GM19035 (cell line): Measurements from ENCODE around the gene DGKI.

Experiments
- ATAC-seq: cut with Tn5 transposase; IDR thresholded peaks from one replicate; pipeline ENCODE4 v1.9.1; 2021; ENCODE audit not compliant: unreplicated experiment

DGKI gene

GRCh38 chr7:137439829-137440825 lies 406.6 kb downstream of the DGKI start:
- ATAC-seq = no peak

GRCh38 chr7:137434946-137435345 lies 411.8 kb downstream of the DGKI start:
- no peak for ATAC-seq

- no peak for ATAC-seq
Measured at GRCh38 chr7:137434530-137434929, 412.2 kb downstream of the DGKI start.

DNA sequence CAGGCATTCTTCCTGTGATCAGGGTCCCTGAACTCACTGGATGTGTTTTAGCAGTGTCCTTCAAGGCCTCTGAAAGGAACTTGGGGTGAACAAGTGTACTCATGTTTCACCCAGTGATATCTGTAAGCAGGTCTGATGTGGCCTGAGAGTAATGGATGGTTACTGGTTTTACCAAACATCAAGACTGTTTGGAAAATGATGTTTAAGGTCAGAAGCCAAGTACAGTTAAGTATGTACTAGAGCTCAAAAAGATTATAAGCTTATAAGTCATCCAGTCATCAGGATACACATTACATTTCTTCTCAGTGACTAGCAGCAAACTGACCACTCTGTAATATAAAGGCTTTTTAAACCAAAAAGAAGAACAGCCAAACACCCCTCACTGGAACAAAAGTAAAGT lies 423.5 kb downstream of the DGKI start:
- no peak for ATAC-seq

DNA sequence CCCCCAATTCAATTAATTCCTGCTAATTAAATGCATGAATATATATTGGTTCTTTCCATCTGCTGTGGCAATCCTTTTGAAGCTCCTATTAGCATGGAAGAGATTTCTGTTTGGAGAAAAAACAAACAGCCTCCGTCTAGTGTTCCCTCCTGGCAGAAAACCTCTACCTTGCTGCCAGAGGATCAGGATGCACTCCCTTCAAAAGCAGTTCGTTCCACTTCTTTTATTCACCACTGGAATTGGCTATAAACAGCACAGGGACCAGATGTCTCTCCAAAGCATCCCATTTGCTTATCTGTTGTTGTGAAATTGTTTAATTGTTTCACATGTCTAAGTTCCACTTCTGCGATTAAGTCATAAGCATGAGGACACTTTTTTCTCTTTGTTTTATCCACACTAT lies 425.4 kb downstream of the DGKI start:
- ATAC-seq = no peak

DNA sequence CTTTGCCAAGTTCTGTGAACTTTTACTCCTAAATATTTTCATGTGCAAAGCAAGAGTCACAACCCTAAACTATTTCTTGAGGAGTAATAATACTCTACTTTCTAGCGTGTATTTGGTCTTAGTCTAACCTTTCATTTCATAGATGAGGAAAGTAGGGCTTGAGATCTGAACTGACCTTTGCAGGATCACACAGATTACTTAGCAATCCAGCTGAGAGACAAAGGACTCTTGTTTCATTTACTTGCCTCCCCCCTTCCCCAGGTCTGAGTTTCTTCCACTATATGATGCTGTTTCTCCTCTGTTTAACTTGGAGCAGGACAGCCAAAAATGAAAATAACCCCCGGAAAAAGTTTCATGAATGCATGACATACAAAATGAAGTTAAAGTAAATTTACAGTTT lies 427.9 kb downstream of the DGKI start:
- ATAC-seq = no peak

DNA sequence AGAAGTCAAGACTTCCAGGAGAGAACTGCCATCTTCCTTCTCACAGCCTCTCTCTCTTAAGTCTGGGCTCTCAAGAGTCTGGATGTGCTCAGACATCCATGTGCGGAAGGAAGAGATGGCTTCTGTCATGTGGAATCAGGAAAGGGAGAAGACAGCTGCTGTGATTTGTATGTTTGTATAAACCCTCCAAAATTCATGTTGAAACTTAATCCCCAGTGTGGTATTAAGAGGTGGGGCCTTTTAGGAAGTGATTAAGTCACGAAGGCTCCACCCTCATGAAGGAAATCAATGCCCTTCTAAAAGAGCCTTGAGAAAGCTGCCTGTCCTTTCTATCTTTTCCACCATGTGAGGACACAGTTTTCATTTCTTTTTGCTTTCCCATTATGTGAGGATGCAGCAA lies 429.3 kb downstream of the DGKI start:
- ATAC-seq = no peak

DNA sequence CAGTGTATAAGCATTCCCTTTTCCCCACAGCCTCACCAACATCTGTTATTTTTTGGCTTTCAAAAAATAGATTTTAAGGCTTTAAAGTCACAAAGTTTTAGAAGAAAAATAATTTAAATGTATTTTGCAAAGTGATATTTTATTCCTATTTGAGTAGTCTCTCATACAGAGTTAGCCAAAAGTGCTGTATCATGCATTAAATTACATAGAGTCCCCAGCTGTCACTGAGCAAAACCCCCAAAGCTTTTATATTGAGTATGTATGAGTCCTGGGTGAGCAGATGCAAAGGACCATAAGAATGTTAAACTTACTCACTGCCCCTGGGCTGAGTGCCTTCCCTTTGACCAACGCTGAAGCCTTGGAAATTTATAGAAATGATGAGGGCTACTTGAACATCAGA lies 432.9 kb downstream of the DGKI start:
- ATAC-seq = no peak

DNA sequence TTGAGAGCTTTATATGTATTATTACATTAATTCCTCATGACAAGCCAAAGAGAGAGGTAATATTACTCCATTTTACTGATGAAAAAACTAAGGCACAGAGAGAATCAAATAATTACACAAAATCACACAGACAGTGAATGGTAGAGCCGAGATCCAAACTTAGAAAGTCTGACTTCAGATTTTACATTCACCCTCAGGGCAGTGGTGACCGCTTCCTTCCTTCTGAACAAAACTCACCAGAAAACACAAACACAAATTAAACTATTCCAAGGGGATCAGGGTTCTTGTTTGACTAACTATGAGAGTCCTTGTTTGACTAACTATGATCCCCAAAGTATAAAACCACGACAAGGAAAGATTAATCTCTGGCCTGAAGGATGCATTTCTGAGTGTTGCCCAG lies 435.3 kb downstream of the DGKI start:
- ATAC-seq = no peak

DNA sequence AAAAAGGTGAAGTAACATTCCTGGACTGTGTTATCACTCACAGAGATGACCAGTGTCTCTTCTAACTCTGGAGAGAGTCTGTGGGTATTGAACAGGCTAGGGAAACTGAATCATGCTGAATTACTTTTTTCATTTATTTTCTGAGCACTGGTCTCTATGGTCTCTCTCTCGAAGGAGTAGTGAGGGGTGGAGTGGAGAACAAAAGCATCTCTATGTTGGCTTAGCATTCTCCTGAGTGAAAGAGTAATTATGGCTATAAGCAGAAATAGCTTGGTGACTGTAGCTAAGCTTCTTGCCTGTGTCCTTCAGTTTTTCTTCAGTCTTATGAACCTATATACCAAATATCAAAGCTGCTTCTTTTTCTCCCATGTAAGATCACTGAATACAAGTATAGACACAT lies 438.6 kb downstream of the DGKI start:
- ATAC-seq = no peak

DNA sequence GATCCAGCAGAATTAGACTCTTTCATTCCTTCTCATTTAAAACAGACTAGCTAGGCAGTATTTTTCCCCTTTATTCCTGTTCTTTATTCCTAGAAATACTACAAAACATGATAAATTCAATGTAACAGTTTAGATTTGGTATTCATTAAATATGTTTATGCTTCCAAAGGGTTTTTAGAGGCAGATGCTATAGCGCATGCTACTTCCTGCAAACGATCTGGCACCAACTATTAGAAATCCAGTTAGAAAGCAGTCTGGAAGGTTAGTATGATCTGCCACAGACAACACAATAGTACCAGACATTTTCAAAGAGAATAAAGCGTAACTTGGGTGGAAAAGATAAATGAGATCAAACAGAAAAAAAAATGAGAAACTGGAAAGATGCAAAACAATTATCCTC lies 439.7 kb downstream of the DGKI start:
- no peak for ATAC-seq

DNA sequence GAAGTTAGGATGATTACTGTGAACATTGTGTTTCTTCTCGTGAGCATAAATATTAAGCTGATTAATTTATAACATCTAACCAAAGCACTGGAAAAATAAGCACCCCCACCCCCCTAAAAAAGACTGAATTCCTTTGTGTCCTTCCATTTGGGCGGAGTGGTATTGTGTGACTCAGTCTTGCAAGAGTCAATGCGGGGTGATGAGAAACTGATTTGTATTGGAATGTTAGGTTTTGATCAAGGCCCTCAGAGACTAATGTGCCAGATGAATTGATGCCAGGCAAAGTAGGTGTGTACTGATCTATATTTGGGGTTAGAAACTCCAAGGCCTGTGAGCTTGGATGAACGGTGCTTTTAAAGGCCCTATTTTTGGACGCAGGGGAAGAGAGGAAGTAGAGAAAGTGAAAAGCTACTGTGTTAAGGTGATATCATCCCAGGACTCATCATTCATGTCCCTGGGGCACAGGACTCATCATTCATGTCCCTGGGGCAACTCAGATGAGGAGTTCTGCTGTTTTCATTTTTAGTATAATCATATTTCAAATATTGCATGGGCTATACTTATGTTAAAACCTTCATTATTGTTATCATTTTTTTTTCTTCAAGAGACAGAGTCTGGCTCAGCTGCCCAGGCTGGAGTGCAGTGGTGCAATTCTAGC lies 442.0 kb downstream of the DGKI start:
- ATAC-seq = no peak

GRCh38 chr7:137403353-137403695 lies 443.4 kb downstream of the DGKI start:
- no peak for ATAC-seq

DNA sequence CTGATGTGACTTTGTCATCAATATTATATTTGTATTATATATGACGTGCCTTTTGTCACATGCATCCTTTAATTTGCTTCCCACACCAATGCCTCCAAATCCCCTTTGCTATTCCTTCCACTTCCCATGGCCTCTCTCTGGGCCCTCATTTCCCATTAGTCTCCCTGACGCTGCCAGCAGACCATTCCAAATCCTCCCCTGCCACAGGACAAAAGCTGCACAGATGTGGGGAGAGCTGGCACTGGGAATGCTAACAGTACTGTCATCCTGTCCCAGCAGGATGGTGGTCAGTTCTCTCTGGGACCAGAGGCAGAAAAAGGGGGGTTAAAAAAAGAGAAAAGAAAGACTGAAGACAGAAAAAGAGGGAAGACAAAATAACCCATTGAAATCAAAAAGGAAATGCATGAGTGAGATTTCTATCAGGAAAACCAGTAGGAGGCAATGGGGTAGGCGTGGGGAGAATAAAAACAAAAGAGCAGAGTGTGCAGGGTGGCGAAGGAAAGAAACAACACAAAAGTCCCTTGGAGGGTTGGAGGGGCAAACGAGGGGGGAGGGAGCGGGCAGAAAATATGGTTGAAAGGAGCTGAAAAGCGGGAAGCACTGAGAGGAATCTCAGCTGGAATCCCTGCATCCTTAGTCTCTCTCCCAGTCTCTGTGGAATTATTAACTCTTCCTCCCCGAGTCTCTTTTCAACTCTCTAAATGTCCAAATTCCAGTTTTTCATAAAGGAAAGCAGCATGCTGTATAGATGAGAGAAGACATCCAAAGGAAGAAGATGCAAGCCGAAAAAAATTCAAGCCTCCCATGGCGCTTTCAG lies 444.0 kb downstream of the DGKI start:
- no peak for ATAC-seq

- no peak for ATAC-seq
Measured at GRCh38 chr7:137399827-137400823, 446.6 kb downstream of the DGKI start.

DNA sequence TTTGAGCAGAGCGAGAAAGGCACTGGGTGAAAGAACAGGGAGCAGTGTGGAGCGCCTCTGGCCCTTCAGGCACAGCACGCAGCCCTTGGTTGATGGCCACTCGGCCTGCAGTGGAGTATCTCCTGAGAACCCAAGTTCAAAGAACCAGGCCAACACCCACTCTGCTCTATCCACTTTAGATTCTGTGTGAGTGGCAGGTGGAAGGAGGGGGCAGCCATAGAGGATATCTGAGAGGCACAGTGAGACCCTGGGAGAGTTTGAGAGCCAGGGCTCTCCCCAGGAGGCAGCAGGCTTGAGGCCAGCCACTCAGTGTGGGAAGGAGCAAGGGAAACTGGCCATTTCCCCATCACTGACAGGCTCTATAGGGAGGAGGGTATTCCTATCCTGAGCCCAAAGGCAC lies 450.7 kb downstream of the DGKI start:
- no peak for ATAC-seq

DNA sequence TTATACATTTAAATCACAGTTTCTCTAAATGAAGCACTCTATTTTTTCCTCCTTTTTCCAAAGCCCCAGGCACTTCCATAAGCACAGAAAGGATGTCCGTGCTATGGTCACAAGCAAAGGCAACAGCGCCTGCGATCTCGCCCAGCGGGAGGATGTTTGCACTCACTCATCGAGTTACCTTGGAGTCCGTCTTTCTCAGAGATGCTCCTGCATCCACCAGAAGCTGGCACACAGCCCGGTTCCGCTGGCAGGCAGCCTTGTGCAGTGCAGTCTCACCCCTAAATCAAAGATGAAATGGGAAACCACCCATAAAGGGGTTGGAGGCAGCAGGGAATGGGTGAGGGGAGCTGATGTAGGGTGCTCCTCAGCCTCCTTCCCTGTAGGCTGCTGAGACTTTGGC lies 451.4 kb downstream of the DGKI start:
- no peak for ATAC-seq

DNA sequence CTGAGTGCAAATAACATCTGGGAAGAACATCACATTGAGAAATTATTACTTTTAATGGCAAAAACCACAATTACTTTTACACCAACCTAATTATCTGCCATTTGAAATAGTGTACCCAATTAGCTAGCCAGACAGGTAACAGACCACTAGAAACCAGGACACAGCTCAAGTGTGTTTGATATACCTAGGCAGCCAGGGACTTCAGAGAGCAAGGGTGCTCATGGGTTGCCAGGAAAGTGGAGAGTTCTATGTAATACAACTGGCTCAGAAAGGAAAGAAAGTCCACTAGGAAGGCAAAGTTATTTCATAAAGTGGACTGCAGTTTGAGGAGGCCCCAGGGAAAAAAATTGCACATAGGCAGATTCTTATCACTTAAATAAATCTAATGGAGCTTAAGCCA lies 453.2 kb downstream of the DGKI start:
- no peak for ATAC-seq

- ATAC-seq = no peak
Measured at GRCh38 chr7:137390076-137390475, 456.7 kb downstream of the DGKI start.

- no peak for ATAC-seq
Measured at GRCh38 chr7:137388916-137389315, 457.9 kb downstream of the DGKI start.
